B cell (primary cell): ENCODE data around the gene SFXN5.

ENCODE experiments used
- EZH2 ChIP-seq: IDR thresholded peaks from 2 replicates; pipeline ENCODE4 v1.6.1; 2012; ENCODE audit warnings: borderline replicate concordance, low read depth, mild to moderate bottlenecking, moderate library complexity, low read length; ENCODE audit not compliant: insufficient read depth, poor library complexity, severe bottlenecking
- TF ChIP-seq, protein P1 (sequence below): fragments of 200-600 bp; IDR thresholded peaks from one replicate; pipeline ENCODE4 v1.8.0; 2022; ENCODE audit warnings: antibody characterized with exemption, mild to moderate bottlenecking

- TF ChIP-seq, protein P1, sequence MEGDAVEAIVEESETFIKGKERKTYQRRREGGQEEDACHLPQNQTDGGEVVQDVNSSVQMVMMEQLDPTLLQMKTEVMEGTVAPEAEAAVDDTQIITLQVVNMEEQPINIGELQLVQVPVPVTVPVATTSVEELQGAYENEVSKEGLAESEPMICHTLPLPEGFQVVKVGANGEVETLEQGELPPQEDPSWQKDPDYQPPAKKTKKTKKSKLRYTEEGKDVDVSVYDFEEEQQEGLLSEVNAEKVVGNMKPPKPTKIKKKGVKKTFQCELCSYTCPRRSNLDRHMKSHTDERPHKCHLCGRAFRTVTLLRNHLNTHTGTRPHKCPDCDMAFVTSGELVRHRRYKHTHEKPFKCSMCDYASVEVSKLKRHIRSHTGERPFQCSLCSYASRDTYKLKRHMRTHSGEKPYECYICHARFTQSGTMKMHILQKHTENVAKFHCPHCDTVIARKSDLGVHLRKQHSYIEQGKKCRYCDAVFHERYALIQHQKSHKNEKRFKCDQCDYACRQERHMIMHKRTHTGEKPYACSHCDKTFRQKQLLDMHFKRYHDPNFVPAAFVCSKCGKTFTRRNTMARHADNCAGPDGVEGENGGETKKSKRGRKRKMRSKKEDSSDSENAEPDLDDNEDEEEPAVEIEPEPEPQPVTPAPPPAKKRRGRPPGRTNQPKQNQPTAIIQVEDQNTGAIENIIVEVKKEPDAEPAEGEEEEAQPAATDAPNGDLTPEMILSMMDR, result peak; percentile 72
- no peak for TF ChIP-seq EZH2
Measured at GRCh38 chr2:72973566-72974435, 97.7 kb downstream of the SFXN5 start.
